Fibroblast of skin of scalp (primary cell): ENCODE data around the gene MYL7.
"Not testable (repeated sequence)": the region's sequence is repeated elsewhere in the genome, so short reads cannot be mapped to it uniquely, and the experiment has no call there.

Experiments used
- DNase-seq: peaks from one replicate; pipeline ENCODE4 v3.0.0-alpha.2; 2013

MYL7 gene

DNA sequence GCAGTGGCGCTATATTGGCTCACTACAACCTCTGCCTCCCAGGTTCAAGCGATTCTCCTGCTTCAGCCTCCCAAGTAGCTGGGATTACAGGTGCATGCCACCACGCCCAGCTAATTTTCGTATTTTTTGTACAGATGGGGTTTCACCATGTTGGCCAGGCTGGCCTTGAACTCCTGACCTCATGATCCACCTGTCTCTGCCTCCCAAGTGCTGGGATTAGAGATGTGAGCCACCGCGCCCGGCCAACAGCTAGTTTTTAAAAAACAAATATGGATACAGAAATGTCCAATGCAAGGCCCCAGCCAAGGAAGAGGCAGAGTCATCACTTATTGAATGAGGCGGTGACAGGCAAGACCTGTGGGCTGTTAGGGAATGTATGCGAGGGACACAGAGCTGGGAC lies 30.8 kb upstream of the MYL7 start:
- not testable (repeated sequence) for DNase-seq

DNA sequence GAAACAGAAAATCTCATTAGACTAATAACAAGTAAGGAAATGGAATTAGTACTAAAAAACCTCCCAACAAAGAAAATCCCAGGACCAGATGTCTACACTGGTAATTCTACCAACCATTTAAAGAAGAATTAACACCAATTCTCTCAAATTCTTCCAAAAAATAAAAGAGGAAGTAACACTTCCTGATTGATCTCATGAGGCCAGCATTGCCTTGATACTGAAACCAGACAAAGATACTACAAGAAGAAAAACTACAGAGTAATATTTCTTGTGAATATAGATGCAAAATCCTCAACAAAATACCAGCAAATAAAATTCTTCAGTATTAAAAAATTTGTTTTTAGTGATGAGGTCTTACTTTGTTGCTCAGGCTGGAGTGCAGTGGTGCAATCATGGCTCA lies 26.8 kb upstream of the MYL7 start:
- DNase-seq = no peak

DNA sequence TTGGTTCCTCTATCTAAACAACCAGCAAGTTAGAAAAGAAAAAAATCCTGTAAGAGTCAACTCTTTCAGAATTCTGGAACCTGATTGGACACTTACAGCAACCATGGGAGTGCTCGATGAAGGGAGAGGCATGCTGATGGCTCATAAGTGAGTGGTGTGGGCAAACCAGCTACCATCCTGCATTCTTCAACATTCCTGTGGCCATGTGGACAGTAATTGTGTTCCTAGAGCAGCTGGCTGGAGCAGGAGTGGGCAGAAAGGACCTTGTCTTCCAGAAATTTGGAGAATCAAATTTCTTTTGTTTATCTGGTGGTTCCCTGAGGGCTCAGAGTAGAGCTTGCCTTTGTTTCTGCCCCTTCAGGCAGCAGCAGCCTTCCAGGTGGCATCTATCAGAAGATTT lies 22.5 kb upstream of the MYL7 start:
- DNase-seq = peak; percentile 90

DNA sequence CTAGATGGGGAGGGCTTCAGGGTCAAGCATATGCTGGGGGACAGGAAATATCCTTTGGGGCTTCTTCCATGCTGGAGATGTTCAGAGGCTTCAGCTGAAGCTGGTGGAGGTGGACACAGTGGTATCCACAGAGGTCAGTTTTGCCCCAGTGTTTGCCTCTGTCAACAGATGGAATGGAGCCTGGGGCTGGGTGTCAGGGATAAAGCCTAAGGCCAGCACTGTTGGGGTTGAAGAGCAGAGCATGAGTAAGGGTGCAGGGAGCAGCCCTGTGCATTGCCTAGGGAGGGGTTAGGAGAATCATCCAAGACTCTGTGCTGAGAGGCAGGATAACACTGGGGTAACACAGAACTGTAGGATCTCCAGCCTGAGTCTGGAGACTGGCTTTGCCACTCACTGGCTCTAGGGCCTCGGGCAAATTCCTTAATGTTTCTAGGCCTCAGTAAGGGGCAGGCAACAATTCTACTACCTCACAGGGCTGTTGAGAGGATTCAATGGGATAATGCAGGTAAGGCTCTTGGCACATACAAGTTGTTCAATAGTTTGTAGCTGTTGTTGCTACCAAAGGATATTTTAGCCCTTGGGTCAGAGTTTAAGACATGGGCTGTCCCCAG lies 21.8 kb upstream of the MYL7 start:
- DNase-seq = no peak

DNA sequence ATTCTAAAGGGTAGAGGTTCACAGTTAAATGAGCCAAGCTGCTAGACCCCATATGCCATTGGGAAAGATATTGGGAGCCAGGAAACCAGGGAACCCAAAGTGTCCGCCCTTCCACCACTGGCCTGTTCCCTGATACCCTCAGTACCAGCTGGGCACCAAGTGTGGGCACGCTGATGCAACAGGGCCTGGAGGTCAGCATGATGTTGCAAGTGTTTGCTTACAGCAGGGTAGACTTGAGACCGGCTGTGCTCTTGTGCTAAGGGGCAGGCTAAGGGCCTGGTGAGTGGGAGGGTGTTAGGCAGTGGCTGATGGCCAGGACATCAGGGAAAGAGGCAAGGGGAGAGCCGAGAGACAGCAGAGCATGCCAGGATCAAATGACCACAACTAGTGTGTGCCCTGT lies 21.0 kb upstream of the MYL7 start:
- DNase-seq = no peak

DNA sequence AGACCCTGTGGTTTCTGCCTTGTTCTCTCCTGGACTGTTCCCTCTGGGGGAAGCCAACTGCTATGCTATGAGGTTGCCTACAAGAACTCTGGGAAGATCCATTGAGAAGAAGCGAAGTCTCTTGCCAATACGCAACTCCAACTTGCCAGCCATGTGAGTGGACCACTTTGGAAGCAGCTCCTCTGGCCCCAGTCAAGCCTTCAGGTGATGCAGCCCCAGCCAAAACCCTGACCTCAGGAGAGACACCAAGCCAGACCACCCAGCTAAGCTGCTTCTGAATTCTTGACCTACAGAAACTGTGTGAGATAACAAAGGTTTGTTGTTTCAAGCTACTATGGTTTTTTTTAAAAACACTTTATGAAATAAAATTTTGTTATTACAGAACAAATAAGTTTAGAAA lies 20.2 kb upstream of the MYL7 start:
- no peak for DNase-seq

DNA sequence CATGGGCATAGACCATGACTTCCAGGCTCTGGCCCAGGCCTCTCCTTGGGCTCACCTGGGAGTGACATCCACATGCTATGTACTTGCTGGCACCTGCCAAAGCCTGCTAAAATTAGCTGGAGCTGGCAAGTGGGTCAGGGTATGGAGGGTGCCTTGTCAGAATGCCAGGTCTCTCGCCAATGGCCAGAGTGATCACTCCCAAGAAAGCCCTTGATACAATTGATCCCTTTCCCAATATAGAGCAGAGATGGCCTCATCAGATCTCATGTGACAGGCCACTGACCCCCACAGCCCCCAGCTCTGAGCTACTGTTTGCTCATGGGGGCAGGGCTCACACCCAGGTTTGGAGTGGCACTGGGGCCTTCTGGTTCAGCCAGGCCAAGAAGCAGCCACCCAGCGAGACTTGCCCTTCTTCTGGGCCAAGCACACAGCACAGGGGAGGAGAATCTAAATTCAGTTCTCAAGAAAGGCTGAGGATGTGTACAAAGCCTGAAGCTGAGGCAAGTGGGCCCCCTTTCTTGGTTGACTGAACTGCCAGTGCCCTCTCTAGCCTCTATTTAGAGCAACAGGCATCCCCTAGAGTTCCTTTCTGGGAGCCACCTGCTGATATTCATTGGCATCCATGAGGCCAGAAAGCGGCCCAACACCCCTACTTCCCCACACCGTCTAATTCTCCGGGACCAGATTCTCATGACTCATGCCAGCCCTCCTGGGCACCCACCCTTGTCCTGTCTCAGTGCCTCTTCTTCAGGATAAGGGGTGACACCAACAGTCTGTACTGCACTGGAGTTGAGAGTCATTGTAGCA lies 18.9 kb upstream of the MYL7 start:
- DNase-seq = no peak

DNA sequence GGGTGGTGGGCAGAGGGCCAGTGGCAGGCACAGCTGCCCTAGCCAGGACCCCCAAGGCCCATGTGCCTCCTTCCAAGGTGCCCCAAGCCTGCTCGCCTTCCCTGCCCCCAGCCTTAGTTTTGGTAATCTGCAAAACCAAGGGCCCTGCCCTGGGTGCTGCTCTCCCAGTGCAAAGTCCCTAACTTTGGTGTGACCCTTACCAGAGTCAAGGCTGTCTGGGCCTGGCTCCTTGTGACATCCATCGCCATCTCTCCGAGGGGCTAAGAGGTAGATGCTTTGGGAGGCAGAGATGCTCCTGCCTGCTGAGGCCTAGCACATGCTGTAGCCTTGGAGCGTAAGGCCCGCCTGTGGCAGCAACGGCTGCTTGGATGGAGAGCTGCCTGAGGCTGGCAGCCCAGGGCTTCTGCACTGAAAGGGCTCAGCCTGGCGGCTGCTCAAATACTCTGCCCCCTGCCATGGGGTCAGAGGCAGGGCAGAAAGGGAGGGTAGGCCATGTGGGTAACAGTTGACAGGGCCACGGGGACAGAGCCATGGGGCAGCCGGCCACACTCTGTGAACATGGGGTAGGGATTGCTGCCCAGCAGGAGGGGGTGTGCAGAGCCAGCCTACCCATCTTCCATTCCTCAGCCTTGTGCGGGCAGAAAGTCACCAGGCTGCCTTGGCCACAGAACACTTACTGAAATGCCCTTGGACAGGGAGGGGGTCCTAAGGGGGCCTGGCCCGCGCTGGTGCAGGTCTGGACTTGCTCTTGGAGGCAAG lies 17.9 kb upstream of the MYL7 start:
- no peak for DNase-seq

DNA sequence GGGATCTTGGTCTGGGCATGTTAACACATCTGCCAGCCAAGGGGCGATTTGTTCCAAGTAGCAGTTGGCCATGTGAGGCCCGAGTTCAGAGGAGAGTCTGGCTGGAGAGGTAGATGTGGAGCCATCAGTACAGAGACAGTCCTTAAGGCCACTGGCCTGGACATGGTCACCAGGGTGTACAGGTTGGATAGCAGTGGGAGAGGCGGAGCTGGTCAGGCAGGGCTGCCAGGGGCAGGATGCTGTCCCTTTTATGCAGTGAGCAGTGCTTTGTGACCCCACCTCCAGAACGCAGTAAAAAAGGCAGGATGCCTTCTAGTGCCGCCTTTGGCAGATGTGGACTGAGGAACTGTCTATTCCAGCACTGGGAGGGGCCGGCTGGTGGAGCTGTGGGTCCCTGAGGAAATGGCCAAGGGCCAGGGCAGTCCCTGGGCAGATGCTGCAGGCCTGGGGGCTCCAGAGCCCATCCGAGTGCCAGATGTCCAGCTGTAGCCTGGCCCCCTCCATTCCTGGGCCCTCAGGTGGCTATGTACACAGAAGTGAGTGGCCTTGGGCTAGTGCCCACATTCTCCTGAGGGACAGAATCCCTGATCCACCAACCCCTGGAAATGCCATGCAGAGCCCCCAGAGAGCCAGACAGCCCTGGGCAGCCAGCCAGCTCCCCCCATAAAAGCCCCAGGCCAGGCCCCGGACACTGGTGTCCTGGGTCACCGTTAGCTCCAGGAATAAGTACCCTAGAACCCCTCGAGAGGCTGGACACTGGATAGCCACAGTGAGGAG lies 17.2 kb upstream of the MYL7 start:
- no peak for DNase-seq

DNA sequence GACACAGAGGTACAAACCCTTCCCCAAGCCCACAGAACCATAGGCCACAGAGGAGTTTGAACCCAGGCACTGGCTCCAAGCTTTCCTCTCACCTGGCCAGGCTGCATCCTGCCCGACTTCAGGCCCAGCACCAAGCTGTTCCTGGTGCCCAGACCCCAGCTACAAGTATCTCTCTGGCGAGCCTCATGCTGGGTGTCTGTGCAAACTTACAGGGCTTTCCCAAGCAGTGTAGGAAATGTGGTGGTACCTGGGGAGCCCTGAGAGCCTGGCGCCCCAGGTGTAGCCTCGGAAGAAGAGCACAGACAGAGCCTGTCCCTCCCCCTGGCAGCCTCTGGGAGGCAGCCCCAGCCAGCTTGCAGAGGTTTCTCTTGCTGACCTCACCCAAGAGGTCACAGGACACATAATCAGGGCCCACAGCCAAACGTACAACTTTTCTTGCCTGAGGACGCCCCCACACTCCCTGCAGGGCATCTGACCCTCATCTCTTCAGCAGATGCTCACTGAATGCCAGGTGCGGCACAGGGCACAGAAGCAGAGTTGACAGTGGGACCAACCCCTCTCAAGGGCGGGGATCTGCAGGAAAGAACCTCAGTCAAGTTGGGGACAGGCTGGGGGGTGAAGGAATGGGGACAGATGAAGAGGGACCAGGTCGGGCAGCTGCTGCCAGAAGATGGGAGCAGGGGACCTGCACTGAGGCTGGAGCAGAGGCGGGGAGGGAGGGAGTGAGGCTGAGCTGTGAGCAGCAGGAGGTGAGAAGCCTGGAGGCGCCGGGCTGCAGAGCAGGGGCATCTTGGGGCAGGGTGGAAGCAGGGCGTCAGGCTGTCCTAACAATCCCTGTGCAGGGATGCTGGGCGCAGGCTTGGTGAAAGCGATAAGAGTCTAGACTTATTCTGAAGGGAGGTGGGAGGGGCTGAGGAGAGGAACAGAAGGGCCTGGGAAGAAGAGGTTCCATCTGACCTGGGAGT lies 16.3 kb upstream of the MYL7 start:
- no peak for DNase-seq

DNA sequence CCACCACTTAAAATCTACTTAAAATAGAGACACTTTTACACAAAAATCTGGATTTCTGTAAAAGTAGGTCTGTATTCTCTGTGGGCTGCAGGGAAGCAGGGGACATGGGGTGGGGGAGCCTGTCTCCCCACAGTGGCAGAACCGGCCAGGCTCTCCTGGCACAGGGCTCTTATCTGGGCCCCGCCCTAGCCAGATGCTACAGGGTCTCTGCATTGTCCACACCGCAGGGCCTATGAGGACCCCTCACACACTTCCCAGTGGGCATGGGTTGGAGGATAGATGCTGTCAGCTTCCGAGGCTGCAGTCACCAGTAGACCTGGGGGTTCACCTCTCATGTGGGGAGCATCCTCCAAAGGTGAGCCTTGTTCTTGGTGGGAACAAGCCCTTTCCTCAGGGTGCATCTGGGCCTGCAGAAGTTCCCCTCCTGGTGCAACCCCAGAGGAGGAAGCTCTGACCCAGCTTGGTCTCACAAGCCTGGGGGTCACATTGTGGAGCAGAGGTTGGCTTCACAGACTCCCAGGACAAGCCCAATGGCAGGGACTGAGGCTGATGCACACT lies 15.4 kb upstream of the MYL7 start:
- DNase-seq = no peak

DNA sequence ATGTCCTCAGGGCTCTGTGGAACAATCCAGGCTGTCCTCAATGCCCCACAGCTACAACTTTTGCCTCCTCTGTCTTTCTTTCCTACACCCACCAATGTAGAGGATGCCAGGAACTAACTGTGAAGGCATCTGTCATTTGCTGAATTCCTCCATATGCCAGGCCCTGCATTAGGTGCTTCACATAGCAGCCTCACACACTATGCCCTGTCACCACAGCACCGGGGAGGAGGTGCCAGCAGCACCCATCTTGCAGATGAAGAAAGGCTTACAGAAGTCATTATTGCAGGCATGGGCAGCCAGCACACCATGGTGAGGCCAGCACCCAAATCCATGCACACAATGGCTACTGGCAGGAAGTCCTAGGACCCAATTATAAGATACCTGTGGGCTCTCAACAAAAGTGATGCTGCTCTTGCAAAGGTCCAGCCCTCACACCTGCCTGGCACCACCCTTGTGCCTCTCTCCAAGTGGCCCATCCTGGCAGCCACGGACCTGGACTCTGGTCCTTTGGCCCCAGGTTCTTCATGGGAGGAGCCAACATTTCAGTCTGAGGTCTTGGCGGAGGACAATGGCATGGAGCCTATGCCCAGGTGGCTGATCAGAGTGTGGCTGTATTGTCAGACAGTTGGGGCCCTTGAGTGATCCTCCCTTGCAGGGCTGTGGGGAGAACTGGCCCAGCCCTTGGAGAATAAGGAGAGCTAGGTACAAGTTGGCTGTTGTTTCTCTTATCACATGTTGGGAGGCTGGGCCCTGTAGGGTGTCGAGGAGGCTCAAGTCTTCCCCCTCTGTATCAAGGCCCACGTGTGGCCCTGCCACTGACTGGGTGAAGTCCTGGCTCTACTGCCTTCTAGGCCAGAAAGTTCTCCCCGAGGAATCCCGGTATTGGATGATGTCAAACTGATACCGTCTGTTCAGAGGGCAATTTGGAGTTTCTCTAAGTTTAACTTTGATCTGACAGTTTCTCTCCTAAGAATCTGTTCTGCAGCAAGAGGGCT lies 14.4 kb upstream of the MYL7 start:
- no peak for DNase-seq

DNA sequence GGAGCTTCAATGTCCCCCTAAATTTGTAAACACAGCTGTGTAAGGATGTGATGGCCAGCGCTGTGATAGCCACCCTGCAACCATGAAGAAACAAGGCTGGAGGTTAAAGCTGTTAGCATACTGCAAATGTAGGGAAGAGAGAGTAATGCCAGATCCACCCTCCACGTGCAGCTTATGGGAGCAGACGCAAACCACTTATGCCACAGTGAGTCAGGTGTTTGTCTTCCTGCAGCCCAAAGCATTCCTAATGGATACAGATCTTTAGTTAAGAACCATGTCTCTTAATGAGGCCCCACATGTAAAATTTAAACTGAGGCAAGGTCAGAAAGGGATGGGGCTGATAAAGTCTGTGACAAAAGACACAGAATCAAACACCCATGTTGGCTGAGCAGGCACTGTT lies 13.6 kb upstream of the MYL7 start:
- no peak for DNase-seq

DNA sequence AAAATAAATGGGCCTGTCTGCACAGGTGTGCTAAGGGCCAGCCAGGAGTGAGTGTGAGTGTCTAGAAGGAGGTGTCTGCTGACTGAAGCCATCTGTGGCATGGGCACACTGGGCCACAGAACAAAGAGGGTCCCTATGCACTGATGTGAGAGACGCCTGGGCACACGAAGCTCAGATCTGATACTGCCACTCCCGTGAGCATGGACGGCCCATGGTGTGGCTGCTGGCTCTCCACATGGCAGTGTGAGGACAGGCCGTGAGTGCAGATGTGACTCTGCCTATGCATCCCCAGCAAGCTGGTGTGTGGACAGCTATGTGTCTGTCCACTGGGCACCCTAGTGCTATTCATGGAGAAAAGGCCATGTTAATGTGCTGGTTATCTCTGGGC lies 12.8 kb upstream of the MYL7 start:
- DNase-seq = no peak

DNA sequence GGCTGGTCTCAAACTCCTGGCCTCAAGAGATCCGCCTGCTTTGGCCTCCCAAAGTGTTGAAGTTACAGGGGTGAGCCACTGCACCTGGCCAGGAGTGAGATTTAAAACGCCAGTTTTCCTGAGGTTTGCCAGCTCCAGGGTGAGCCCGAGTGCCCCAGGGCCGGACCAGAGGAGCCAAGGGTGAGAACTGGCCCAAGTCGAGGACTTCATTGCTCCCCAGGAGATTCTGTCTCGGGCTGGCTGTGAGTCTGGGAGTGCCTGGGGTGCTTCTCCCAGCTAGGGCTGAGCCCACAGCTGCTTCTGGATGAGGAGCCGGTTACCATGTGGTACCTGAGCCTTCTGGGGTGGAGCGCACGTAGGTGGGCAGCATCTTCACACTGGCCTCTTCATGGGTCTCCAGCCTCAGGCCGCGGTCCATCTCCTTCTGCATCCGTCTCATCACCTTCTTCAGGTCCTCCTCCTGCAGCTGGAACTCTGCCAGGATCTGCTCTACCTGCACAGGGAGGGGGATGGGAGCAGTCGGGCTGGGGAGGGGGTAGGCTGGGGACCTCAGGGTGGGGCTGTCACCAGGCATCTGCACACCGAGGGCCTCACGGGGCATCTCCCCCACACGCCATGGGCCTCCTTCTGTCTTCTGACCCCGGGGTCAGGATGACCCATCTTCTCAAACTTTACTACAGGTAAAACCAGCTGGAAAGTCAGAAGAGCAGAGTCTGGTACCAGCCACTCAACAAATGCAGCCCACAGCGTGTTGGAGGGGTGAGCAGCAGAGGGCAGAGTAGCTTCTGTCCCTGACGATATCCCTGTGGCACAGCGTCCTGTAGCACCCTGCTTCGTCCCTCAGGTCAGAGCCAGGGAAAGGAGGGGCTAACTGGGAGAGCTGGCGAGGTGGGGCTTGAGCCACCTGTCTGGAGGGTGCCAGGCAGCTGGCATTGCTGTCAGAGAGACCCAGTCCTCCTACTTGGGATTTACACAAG lies 12.1 kb upstream of the MYL7 start:
- no peak for DNase-seq

DNA sequence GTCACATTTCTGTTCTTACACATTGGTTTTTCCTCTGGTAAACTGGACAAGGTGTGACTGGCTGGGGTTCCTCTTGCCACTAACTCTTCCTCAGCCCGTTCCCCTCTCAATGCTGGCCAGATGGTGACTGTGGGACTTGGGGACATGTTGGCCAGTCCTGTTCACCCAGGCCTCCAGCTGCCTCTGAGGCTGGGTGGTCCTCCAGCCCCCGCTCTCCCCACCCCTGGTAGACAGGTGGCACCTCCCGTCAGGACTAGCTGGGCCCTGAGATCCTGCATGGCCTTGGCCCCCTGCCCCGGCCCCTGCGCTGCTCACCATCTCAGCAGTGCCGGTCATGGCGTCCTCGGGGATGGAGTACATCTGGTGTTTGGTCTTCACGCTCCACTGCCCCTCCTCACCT lies 10.8 kb upstream of the MYL7 start:
- DNase-seq = no peak

DNA sequence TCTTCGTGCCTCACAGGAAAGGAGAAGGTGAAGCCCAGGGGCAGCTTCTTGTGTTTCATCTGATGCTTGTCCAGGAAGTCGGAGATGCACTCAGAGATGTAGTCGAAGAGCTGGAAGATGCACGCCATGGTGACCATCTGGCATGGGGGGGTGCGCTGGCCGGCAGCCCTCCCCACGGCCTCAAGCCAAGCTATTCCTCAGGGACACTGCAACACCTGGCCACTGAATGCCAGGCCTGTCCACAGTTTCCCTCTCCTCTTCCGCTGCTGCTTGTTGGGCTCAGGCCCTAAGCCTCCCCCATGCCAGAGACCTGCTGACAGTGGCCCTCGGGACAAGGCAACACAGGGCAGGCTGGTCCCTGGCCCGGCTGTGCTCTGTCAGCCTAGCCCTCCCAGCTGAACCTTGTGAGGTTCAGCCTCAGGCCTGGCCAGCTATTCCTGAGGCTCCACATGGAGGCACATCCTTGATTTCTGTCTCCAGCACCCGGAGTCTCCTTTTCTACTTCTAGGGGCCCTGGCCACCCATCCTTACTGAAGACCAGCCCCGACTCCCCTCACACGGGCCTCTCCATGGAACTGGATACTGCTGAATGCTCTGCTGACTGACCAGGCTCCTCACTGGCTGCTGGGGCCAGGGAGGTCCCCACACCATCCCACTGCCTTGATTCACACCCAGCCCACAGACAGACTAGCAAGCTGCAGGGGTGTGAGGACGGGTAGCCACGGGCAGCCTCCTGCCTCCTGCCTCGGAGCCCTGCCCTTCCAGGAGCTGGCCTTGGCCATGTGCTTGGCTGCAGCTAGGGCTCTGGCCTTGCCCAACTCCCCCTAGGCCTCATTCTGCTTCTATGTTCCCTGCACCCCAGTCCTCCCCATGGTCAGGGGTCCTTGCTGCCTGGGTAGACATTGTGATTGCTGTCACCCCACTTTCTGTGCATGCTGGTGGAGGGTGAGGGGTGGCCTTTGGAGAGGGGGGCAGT lies 10.1 kb upstream of the MYL7 start:
- DNase-seq = no peak

DNA sequence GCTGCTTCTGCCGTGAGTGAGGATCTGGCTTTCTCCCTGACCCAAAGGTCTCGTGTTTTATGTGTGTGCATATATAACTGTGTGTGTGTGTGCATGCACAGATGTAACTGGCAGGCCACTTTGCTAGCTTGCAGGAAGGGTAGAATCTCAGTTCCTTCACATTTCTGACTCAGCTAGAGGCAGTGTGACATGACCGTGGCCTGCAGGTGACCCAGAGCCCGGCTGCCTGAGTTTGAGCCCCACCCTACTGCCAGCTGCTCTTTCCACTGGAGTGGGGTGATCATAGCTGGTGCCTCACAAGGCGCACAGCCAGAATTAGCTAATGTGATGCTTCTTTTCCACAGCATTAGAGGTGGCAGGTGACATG lies 9.3 kb upstream of the MYL7 start:
- no peak for DNase-seq
